ENCODE data around the gene FBXW4. TPM values are rescaled to one million over a fixed set of nuclear protein-coding genes. Genes with fewer than 3 reads are reported as not detected.
A peak's percentile ranks its signal among the peaks of the same experiment; 100 is the strongest.

Gene FBXW4
- total RNA-seq, 4 donors from 2014 or later = 28.0 to 106 (median 58.1) TPM

- H3K9me3 ChIP-seq = no peaks in the 10 kb centered on the region
- TF ChIP-seq POLR2A (IDR thresholded peaks at IDR 0.05) (no peak), CTCF (IDR thresholded peaks at IDR 0.05) (no peak)
- H3K4me3 ChIP-seq = no peak overlapping the region
- H3K4me1 ChIP-seq = no peaks in the 10 kb centered on the region
- H3K36me3 ChIP-seq = peaks cover 0 to 32% (median 0%) of the 10 kb centered on the region in 3 donors
- no peak overlapping the region for H3K27ac ChIP-seq
- no peak for DNase-seq
- H3K27me3 ChIP-seq = no peaks in the 10 kb centered on the region
These were observed 63.0 kb downstream of the FBXW4 start for GRCh38 chr10:101631821-101632475.

GRCh38 chr10:101630633-101630920 is 64.4 kb downstream of the FBXW4 start:
- H3K27me3 ChIP-seq = no peaks in the 10 kb centered on the region
- no peak overlapping the region for H3K27ac ChIP-seq
- TF ChIP-seq CTCF (IDR thresholded peaks at IDR 0.05) = no peak
- TF ChIP-seq POLR2A (IDR thresholded peaks at IDR 0.05) = no peak
- H3K4me3 ChIP-seq = no peak overlapping the region
- H3K36me3 ChIP-seq = peaks cover 0 to 30% (median 0%) of the 10 kb centered on the region in 3 donors
- no peak for DNase-seq
- H3K9me3 ChIP-seq = no peaks in the 10 kb centered on the region
- H3K4me1 ChIP-seq = no peaks in the 10 kb centered on the region

- no peak overlapping the region for H3K27ac ChIP-seq
- H3K4me1 ChIP-seq = no peaks in the 10 kb centered on the region
- TF ChIP-seq CTCF (IDR thresholded peaks at IDR 0.05) (no peak), POLR2A (IDR thresholded peaks at IDR 0.05) (no peak)
- no peak overlapping the region for H3K4me3 ChIP-seq
- no peaks in the 10 kb centered on the region for H3K9me3 ChIP-seq
- no peaks in the 10 kb centered on the region for H3K27me3 ChIP-seq
- DNase-seq = peak in 1 of 3 donors; percentile 7
- peaks cover 0 to 34% (median 0%) of the 10 kb centered on the region in 3 donors for H3K36me3 ChIP-seq
These were observed 64.9 kb downstream of the FBXW4 start for GRCh38 chr10:101629837-101630632.

- H3K27me3 ChIP-seq = no peaks in the 10 kb centered on the region
- no peak for DNase-seq
- TF ChIP-seq POLR2A (IDR thresholded peaks at IDR 0.05) = no peak
- TF ChIP-seq CTCF (IDR thresholded peaks at IDR 0.05) = no peak
- H3K4me3 ChIP-seq = no peak overlapping the region
- H3K9me3 ChIP-seq = no peaks in the 10 kb centered on the region
- H3K4me1 ChIP-seq = no peaks in the 10 kb centered on the region
- no peak overlapping the region for H3K27ac ChIP-seq
- peaks cover 0 to 65% (median 0%) of the 10 kb centered on the region in 3 donors for H3K36me3 ChIP-seq
These were observed 69.1 kb downstream of the FBXW4 start for GRCh38 chr10:101625821-101626412.

GRCh38 chr10:101624526-101625102 is 70.4 kb downstream of the FBXW4 start:
- H3K36me3 ChIP-seq = peaks cover 0 to 64% (median 0%) of the 10 kb centered on the region in 3 donors
- DNase-seq = no peak

More at GRCh38 chr10:101624526-101625102, 70.4 kb downstream of the FBXW4 start:
- no peak overlapping the region for H3K4me3 ChIP-seq
- H3K27ac ChIP-seq = no peak overlapping the region
- no peaks in the 10 kb centered on the region for H3K4me1 ChIP-seq
- no peaks in the 10 kb centered on the region for H3K9me3 ChIP-seq
- no peaks in the 10 kb centered on the region for H3K27me3 ChIP-seq
- TF ChIP-seq CTCF (IDR thresholded peaks at IDR 0.05) = no peak
- TF ChIP-seq POLR2A (IDR thresholded peaks at IDR 0.05) = no peak
